CD4-positive, alpha-beta T cell treated with Interleukin-15 for 1 hour (primary cell): ENCODE data around the gene PPEF1.
"Not testable (repeated sequence)": the region's sequence is repeated elsewhere in the genome, so short reads cannot be mapped to it uniquely, and the experiment has no call there.

Experiments used
- DNase-seq: peaks from one replicate; pipeline ENCODE4 v3.0.0-alpha.2; 2020

PPEF1 gene

DNA sequence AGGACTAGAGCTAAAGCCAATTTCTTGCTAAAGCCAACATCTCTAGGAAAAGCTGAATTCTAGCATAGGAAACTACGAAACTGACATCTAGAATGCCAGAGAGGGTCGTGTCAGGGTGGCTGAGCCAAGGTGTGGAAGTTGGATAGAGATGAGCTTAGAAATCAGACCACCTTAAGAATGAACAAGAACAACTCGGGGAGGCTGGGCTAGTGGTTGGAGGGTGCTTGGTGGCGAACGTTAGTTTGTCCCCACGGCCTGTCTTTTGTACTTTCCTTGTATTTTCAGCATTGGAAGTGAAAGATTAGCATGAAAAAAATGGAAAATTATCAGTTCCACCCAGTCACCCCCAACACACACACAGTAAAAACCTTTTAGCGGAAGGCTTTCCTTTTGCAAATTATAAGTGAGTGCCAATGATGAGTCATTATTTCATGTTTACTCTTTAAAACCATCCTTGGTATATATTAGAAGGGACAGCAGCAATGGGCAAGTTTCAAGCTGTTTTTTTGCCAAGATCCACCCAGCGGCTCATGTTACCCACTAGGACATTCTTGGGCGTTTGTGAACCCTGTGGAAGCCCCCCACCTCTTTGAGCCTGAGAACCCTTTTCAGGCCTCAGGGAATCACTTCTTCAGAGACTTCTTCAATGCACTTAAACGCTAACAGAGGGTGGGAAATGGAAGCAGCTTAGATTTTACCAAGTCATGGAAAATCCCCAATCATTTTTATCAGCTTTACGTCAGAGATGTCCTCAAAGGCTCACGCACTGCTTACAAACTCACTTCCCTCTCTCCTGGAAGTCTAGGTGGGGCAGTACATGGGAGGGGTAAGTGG is 4.9 kb upstream of the PPEF1 start:
- no peak for DNase-seq

DNA sequence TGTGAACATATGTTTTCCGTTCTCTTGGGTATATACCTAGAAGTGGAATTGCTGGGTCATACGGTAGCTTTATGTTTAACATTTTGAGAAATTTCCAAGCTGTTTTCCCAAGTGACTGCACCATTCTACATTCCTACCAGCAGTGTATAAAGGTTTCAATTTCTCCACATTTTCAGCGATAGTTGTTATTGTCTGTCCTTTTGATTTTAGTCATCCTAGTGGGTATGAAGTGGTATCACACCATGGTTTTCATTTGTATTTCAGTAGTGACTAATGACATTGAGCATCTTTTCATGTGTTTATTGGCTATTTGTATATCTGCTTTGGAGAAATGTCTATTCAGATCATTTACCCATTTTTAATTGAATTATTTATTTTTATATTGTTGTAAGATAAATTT is 2.4 kb downstream of the PPEF1 start:
- no peak for DNase-seq

DNA sequence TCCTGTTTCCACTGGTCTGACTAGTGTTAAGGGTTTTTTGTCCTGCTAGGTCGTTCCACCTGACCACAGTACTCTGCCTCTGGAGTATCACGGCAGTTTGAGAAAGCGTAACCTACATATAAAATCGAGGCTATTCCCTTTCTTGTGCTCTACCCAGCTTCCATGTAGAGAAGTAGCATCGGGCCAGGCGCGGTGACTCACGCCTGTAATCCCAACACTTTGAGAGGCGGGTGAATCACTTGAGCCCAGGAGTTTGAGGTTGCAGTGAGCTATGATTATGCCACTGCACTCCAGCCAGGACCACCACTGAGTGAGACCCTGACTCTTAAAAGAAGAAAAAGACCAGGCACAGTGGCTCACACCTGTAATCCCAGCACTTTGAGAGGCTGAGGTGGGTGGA is 7.5 kb downstream of the PPEF1 start:
- no peak for DNase-seq

DNA sequence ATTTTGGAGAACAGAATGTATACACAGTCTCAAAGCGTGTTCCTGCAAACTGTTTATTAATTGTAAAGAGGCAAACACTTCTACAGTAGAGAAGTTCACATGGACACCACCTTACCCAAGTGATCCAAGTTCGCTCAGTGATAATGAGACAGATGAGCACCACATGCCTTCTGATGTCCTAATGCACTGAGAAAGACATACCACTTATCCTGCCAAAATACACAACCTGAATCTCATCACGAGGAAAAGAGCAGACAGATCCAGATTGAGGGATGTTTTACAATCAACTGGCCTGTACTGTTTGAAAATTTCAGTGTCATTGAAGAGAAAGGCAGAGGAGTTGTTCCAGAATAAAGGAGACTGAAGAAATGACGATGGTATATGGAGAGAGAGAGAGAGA is 12.4 kb downstream of the PPEF1 start:
- no peak for DNase-seq

DNA sequence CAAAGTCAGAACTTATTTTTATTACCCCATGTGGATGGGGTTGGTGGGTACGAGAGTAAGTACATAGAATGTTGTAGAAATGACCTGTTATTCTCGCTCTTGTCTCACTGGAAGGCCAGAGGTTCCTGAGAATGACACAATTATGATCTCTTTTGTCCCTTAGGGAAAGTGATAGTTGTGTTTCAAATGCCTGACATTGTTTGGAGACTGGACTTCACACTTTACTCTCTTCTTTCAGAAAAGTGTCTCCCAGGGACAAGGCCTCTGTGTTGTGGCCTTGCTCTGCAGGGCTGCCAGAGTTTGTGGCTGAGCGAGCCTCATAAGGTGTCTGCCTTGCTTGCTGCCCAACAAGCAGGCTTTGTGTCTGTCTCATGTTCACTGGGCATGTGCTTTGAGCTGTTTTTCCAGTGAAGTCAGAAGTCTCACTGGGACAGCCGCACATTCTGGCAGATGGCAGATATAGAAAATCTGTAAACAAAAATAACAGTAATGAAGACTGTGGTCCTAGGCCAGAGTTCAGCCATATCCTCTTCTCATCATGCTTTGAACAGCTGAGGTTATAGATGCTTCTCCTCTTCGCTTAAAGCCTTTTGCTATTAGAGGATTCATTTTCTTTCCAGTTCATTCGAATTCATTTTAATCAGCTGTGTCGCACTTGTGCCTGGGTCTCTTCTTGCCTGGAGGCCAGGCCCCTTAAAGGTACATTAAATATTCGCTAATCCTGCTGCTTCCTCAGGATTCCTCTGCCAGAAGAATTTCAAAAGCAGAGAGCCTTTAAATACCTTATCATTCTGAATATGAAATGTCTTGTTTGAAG is 14.4 kb downstream of the PPEF1 start:
- DNase-seq, result no peak

DNA sequence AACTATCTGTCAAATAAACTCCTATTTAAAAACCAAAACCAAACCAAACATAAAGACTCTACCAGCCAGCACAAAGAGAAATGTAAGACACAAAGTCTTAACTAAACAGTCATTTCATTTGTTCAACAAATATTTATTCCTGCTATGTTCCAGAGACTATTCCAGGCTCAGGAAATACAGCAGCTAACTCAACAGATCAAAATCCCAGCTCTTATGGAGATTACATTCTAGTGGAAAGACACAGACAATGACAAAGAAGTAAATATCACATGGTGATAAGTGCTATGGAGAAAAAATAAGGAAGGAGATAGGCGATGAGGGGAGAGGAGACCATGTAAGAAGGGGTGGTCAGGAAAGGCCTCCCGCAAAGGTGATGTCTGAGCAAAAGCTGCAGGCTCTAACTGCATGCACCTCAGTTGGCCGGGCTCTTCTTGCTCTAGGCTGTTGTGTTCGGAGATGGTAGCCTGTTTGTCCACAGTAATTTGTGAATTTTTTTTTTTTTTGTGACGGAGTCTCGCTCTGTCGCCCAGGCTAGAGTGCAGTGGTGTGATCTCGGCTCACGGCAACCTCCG is 15.1 kb downstream of the PPEF1 start:
- DNase-seq, result no peak

DNA sequence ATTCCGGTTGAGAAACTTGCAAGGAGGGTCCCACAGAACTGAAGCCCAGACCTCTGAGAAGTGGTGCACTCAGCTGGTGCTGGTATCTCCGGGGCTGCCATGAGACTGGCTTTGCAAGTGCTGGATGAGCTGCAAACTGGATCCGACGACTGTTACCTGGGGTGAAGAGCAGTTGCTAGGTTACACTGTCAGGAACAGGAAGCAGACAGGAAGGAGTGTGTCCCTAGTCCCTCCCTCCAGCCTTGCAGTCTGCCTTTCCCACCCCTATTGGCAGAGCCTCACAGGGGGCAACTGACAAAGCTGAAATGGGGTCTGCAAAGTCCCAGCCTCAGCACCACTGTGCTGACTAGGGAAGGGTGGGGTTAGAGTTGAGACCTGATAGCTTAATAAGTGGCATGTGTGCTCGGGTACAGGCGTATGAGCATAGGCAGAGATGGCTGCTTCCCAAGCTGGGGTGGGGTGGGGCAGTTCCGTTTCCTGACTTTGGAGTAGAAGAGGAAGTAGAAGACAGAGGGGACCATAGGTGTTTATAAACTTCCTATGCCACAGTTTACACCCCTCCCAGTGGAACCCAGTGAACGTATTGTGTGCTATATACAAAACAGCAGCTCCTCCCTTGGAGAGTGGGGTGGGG is 18.0 kb downstream of the PPEF1 start:
- no peak for DNase-seq

DNA sequence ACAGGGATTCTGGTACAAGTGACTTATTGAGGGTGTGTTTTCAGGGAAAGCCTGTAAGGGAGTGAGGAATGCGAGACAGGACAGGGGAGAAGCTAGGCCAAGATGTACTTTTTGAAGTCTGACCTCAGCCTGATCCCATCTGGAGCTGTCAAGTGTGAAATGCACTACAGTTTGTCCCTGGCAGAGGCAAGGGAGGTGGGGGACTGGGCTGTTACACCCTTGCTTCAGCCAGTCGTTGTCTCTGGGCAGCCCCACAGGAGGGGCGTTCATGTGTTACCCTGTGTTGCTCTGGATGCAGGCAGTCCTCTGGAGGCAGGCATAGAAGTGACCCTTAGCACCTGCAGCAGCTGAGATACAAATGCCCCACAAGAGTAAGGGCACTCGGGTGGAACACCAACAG is 25.8 kb downstream of the PPEF1 start:
- no peak for DNase-seq

DNA sequence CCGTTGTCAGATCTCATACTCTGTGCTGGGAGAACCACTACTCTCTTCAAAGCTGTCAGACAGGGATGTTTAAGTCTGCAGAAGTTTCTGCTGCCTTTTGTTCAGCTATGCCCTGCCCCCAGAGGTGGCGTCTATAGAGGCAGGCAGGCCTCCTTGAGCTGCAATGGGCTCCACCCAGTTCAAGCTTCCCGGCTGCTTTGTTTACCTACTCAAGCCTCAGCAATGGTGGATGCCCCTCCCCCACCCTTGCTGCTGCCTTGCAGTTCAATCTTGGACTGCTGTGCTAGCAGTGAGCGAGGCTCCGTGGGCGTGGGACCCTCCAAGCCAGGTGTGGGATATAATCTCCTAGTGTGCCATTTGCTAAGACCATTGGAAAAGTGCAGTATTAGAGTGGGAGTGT is 32.2 kb downstream of the PPEF1 start:
- DNase-seq, result not testable (repeated sequence)

DNA sequence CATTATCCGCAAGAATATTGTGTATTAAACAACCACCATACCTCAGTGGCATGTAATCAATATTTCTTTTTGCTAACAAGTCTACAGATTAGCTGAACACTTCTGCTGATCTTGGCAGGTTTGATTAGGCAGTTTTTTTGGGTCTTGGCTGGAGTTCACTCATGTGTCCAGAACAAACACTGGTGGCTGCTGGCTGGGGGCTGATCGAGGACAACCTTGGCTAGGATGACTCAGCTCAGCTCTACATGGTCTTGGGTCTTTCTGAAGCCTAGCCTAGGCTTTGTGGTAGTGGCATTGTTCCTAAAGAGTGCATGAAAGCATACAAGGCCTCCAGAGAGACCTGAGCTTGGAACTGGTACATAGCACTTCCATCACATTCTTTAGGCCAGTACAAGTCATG is 41.1 kb downstream of the PPEF1 start:
- DNase-seq, result no peak

DNA sequence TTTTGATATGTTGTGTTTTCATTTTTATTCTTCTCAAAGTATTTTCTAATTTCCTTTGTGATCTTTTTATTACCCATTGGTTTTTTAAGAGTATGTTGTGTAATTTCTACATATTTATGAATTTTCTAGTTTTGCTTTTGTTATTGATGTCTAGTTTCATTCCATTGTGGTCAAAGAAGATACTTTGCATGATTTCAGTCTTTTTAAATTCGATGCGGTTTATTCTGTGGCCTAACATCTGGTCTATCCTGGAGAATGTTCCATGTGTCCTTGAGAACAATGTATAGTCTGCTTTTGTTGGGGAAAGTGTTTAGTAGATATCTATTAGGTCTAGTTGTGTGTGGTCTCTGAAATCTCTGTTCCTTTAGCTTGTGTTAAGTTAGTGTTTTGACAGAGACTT is 46.2 kb downstream of the PPEF1 start:
- DNase-seq, result no peak

DNA sequence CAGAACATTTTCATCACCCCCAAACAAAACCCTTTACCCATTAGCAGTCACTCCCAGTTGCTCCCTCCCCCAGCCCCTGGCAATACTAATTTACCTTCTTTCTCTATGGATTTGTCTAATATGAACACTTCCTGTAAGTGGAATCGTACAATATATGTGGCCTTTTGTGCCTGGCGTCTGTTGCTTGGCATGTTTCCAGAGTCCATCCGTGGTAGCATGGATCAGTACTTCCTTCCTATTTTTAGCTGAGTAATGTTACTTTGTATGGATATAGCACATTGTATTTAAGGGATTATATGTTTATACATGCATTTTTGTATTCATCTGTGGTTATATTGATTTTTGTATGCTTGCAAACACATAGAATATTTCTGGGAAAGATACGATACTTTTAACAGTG is 48.2 kb downstream of the PPEF1 start:
- DNase-seq, result no peak

DNA sequence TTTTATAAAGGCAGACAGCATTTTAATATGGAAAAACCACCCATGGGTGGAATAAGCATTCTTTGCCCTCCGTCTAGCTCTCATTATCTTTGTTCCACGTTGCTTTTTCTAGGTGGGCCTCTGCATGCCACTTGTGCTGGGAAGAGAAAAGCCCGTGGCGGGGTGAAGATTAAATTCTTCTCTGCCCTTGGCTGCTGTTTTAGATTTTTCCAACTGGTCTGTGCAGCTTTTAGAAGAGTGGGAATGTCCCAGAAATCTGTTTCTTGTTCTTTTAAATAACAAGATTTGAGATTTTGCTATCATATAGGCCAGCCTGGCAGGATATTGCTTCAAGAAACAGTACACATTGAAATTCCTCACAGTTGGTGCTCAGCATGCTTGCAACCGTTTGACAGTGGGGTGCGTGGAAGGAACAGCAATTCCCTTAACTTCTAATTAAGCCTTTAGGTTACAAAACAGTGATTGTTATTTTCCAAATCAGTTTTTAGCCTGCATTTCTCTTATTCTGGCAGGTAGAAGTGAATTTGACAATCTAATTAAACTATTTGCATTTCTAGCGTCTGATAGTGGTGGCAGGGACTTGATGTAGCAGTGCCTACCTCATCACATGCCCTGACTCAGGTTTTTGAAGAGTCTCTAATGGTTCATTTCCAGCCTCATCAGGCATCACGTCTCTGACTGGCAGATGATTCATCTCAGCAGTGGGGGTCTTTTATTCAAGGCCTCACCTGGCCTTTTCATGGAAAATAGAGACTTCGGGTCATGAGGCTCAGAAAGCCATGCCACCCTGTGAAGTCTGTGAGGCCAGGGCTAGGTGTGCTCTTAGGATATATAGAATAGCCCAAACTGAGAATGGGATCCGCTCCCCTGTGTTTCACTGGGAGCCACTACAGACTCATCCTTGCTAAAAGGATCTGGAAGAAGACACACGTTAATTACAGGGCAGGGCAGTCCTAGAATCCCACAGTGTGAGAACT is 50.8 kb downstream of the PPEF1 start:
- DNase-seq, result no peak

DNA sequence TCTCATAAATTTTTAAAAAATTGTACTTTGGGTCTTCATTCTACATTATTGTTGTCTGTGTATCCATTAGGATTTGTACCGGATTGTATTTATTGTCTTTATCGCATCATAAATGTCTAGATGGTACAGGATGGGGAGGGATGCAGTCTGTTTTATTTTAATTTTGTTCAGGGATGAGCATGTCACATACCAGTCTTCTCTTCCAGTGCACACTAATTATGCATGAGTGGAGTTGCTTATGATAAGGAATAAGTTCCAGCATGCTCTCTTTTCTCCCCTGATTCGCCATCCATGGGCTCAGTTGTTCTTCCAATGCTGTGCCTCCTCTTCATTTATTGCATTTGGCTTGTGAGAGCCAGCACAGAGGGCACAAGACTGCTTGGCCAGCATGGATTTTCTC is 54.3 kb downstream of the PPEF1 start:
- no peak for DNase-seq

DNA sequence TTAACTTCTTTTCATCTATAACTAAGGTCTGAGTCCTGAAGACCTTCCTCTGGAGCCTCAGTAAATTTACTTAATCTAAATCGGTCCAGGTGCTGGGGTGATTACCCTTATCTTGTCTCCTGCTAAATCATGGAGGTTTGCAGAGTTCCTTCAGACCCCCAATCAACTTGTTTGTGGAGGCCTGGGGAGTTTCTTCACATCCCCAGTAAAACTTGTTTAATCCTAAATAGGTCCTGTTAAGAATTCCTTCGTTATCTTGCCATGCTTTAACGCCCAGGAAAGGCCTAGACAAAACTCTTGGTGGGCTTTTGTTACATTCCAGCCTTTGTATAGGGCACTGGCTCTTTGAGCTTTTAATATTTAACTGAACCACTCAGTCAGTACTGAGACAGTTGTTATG is 55.7 kb downstream of the PPEF1 start:
- DNase-seq, result not testable (repeated sequence)

DNA sequence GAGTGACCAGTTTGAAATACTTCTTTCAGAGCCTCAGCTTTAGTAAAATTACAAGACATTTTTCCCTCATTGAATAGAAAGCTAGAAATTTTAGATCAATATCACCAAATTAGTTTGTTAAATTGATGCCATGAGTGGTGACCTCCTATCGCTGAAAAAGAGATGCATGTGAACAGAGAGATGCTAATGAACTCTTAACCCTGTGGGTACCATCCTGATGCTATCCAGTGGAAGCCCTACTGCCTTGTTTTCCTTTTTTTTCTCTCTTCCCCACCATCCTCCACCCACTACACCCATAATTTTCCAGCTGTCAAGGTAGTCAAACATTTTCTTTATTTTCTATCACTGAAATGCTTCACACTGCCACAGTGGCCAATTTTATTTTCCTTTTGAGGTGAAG is 61.9 kb downstream of the PPEF1 start:
- DNase-seq, result no peak

DNA sequence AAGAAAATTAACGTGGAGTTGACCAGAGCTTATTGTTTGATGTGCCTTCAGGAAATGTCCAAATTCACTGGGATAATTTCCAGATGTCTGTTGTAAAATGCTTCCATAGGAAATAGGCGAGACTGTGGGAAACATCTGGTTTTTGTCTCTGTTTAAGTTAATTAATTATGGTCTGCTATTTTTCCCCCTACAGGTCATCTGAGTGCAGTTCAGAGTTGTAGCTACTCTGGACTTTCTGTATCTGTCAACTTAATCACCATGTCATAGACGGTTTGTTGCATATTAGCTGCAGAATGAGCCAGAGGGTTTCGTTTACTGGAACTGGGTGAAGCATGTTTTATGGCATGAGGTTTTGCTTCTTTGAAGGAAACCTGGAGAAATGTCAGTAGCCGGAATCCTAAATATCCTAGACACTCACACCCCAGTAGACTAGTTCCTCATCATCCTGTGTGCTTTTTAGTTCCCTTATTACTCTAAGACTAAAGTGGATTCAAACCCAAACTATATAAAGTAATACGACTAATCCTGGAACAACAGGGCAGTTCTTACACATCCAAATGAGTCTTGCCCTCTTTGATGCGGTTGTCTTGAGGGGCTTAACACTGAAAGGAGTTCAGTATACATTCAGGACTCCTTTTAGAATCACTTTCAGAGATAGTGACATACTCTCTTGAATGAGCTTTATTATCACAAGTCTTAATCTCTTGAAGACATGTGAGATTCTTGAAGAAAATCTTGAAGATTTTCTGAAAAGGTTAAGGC is 62.5 kb downstream of the PPEF1 start:
- DNase-seq, result no peak

DNA sequence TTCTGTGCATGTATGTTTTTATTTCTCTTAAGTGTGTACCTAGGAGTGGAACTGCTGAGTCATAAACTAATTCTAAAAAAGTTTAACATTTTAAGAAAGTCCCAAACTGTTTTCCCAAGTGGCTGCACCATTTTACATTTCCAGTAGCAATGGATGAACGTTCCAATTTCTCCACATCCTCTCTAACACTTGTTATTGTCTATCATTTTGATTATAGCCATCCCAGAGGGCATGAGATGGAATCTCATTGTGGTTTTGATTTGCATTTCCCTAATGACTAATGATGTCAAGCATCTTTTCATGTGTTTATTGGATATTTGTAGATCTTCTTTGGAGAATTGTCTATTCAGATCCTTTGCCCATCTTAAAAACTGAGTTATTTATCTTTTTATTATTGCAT is 82.5 kb downstream of the PPEF1 start:
- DNase-seq, result no peak

DNA sequence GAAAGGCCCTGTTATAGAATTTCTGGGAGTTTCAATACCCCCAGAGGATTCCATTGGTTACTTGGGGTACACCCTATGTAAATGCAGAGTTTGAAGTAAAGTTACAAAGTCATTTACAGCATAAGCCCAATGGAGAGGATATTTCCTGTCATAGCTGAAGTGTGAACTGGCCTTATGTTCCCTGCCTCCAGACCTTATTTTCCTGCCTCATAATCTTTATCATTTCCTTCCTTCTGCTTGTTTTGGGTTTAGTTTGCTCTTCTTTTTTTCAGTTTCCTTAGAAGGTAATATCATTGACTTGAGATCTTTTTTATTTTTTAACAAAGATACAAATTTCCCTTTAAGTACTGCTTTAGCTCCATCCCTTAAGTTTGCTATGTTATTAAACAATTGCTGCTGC is 85.4 kb downstream of the PPEF1 start:
- no peak for DNase-seq

DNA sequence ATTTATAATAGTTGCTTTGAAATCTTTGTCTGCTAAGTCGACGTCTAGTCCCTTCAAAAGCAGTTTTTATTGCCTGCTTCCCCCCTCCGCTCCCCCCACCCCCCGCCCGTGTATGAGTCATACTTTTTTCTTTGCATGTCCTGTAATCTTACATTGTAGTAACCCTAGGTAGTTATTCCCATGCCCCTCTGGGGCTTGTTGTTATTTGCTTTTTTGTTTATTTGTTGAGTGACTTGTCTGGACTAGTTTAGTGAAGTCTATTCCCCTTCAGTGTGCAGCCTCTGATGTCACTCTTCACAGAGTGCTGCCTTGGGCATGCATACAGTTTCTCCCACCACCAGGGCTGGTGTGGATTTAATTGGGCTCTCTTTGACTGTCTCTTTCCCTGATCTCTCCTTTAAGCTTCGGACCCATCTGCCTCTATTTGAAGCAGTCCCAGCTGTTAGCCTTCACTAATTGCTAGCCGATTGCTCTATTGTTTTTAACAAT is 86.2 kb downstream of the PPEF1 start:
- no peak for DNase-seq

DNA sequence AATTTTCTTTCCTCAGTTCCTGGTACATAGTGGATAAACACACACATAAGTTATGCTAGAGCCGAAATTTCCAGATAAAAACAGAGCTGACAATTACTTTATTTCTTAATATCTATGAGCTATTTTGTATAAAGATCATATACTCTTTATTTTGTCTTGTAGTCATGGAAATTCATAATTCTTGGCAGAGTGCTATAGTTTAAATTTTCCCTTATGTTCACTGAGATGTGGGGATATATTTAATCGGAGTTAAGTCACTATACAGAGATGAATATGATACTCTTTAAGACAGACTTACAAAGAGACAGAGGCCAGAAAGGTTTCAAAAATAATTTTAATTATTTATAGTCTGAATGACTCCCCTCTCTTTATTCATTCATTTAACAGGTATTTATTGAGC is 89.7 kb downstream of the PPEF1 start:
- no peak for DNase-seq
